ENCODE data around the gene C9orf85.

C9orf85 gene

GRCh38 chr9:72013292-72013760 is 101.9 kb downstream of the C9orf85 start:
- no peak for DNase-seq

DNA sequence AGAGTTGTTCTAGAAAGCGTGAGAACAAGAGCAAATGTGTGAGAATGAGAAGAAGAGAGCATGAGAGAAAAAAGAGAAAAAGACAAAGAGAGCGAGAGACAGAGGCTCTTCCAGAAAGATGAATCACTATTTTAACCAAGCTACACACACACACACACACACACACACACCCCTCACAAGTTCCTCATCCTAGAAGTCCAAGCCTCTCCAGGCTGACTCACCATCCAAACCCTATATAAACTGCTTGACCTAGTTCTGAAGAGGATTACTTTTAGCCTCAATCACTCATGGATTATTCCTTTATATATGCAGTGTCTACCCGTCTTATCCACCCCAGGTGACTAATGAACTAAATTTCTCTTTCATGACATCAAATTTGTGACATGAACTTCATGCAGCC is 111.4 kb downstream of the C9orf85 start:
- DNase-seq = no peak
